ENCODE measurements around the gene TMEM33.

DNA sequence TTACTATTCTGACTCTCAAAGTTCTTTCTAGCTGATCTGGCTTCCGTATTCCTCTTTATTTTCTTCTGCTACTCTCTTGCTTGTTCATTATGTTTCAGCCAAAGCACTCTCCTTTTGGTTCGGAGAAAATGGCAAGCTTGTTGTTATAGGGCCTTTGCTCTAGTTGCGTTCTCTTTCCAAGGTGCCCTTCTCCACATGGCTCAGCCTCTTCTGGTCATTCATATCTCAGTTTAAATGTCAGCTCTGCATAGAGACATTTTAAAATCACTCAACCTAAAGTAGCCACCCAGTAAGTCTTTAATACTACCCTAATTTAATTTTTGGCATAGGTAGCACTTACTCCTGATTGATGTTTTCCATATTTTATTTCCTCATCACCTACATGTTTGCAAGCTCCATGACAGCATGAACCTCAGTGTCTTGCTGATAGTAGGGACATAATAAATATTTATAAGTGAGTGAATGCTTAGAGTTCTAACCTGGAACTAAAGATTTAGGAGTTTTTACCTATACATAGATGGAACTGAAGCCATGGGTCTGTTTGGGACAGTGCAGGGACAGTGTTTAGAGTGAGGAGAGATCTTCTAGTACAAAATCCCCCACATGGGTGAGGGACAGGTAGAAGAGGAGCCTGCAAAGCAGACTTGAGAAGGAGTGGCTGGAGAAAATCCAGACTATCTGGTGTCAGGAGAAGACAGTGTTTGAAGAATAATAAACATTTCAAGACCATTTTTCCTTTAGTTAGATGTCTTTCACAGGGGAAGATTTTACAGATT lies 73.0 kb downstream of the TMEM33 start:
- TF ChIP-seq POLR2A (IDR thresholded peaks at IDR 0.05) = no peak
- TF ChIP-seq, protein P1, sequence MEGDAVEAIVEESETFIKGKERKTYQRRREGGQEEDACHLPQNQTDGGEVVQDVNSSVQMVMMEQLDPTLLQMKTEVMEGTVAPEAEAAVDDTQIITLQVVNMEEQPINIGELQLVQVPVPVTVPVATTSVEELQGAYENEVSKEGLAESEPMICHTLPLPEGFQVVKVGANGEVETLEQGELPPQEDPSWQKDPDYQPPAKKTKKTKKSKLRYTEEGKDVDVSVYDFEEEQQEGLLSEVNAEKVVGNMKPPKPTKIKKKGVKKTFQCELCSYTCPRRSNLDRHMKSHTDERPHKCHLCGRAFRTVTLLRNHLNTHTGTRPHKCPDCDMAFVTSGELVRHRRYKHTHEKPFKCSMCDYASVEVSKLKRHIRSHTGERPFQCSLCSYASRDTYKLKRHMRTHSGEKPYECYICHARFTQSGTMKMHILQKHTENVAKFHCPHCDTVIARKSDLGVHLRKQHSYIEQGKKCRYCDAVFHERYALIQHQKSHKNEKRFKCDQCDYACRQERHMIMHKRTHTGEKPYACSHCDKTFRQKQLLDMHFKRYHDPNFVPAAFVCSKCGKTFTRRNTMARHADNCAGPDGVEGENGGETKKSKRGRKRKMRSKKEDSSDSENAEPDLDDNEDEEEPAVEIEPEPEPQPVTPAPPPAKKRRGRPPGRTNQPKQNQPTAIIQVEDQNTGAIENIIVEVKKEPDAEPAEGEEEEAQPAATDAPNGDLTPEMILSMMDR (IDR thresholded peaks at IDR 0.05) = no peak

All from tibial nerve (tissue), 3 donors.